Chondrocyte (in vitro differentiated cells): Measurements from ENCODE around the gene TBRG4. TPM values are rescaled to one million over a fixed set of nuclear protein-coding genes. Genes with fewer than 3 reads are reported as not detected.
A peak's percentile ranks its signal among the peaks of the same experiment; 100 is the strongest.
"Not testable (repeated sequence)": the region's sequence is repeated elsewhere in the genome, so short reads cannot be mapped to it uniquely, and the experiment has no call there.

Experiments used
- DNase-seq: peaks from one replicate; pipeline ENCODE4 v3.0.0; 2021; ENCODE audit warnings: mixed read lengths, low spot score
- H3K27ac Mint-ChIP-seq: one replicate; pipeline ENCODE4 v1.8.0; 2021; ENCODE audit warnings: mild to moderate bottlenecking, moderate library complexity, mixed read lengths; ENCODE audit not compliant: unreplicated experiment
- H3K27me3 Mint-ChIP-seq: 2 replicates; pipeline ENCODE4 v1.8.0; 2021; ENCODE audit warnings: low read depth, mixed read lengths
- H3K36me3 Mint-ChIP-seq: 2 replicates; pipeline ENCODE4 v1.8.0; 2021; ENCODE audit warnings: low read depth, mixed read lengths
- H3K4me1 Mint-ChIP-seq: 2 replicates; pipeline ENCODE4 v1.8.0; 2021; ENCODE audit warnings: low read depth, mild to moderate bottlenecking, mixed read lengths
- H3K4me3 Mint-ChIP-seq: one replicate; pipeline ENCODE4 v1.8.0; 2021; ENCODE audit warnings: mild to moderate bottlenecking, moderate library complexity, mixed read lengths; ENCODE audit not compliant: unreplicated experiment
- H3K9me3 Mint-ChIP-seq: 2 replicates; pipeline ENCODE4 v1.8.0; 2021; ENCODE audit warnings: low read depth, mixed read lengths
- total RNA-seq: library from RNA; stranded (reverse); gene quantifications from 3 replicates; pipeline ENCODE4 v1.2.1, GENCODE V29; 2021
- TF ChIP-seq, protein P1 (sequence below): fragments of 200-600 bp; sonication (generic); IDR thresholded peaks from 2 replicates; pipeline ENCODE4 v1.5.0; 2021; ENCODE audit warnings: antibody characterized with exemption, mild to moderate bottlenecking, moderate library complexity

The TBRG4 gene
- total RNA-seq, 1 donor from 2014 or later, result 39.5 TPM

- DNase-seq, result peak; percentile 74
- H3K27ac Mint-ChIP-seq, result no peak within 1 kb of the TSS
- H3K4me3 Mint-ChIP-seq, result no peak within 1 kb of the TSS
- peaks cover 5% of the 10 kb centered on the region for H3K36me3 Mint-ChIP-seq
- peaks cover 36% of the 10 kb centered on the region for H3K27me3 Mint-ChIP-seq
- TF ChIP-seq, protein P1, sequence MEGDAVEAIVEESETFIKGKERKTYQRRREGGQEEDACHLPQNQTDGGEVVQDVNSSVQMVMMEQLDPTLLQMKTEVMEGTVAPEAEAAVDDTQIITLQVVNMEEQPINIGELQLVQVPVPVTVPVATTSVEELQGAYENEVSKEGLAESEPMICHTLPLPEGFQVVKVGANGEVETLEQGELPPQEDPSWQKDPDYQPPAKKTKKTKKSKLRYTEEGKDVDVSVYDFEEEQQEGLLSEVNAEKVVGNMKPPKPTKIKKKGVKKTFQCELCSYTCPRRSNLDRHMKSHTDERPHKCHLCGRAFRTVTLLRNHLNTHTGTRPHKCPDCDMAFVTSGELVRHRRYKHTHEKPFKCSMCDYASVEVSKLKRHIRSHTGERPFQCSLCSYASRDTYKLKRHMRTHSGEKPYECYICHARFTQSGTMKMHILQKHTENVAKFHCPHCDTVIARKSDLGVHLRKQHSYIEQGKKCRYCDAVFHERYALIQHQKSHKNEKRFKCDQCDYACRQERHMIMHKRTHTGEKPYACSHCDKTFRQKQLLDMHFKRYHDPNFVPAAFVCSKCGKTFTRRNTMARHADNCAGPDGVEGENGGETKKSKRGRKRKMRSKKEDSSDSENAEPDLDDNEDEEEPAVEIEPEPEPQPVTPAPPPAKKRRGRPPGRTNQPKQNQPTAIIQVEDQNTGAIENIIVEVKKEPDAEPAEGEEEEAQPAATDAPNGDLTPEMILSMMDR, result no peak
- H3K9me3 Mint-ChIP-seq, result no peaks in the 10 kb centered on the region
- H3K4me1 Mint-ChIP-seq, result peaks cover 7% of the 10 kb centered on the region
Observed at GRCh38 chr7:45157653-45158401, 46.3 kb upstream of the TBRG4 start, which contains the start of gene RAMP3. Gene RAMP3, plus strand, starts transcription at chr7:45157791. Its CDS starts 38 bp downstream, at chr7:45157829.

DNA sequence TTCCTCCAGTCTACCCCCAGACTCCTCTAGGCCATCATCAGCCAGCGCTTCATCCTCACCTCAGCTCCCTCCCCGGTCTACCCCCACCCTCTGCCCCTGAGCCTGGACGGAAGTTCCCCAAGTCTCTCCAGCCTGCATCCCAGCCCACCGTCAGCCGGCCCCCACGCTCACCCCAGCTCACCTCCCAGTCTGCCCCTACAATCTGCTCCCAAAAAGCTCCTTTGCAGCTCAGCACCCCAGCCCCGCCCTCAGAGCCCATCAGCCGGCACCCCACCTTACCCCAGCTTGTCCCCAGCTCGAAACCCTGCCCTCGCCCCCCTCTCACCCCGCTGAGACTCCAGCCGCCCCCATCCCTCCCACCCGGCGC lies 45.8 kb upstream of the TBRG4 start:
- TF ChIP-seq, protein P1, result no peak
- Mint-ChIP-seq H3K27me3 (peaks cover 36% of the 10 kb centered on the region), H3K27ac (no peak overlapping the region), H3K9me3 (no peaks in the 10 kb centered on the region), H3K4me1 (peaks cover 7% of the 10 kb centered on the region), H3K36me3 (peaks cover 5% of the 10 kb centered on the region), H3K4me3 (no peak overlapping the region)
- DNase-seq, result no peak

- Mint-ChIP-seq H3K27ac (no peak overlapping the region), H3K9me3 (no peaks in the 10 kb centered on the region), H3K36me3 (peaks cover 5% of the 10 kb centered on the region), H3K27me3 (peaks cover 33% of the 10 kb centered on the region), H3K4me1 (peaks cover 7% of the 10 kb centered on the region), H3K4me3 (no peak overlapping the region)
- peak; percentile 59 for DNase-seq
- TF ChIP-seq, protein P1, result no peak
Observed at GRCh38 chr7:45156516-45157272, 45.2 kb upstream of the TBRG4 start.

DNA sequence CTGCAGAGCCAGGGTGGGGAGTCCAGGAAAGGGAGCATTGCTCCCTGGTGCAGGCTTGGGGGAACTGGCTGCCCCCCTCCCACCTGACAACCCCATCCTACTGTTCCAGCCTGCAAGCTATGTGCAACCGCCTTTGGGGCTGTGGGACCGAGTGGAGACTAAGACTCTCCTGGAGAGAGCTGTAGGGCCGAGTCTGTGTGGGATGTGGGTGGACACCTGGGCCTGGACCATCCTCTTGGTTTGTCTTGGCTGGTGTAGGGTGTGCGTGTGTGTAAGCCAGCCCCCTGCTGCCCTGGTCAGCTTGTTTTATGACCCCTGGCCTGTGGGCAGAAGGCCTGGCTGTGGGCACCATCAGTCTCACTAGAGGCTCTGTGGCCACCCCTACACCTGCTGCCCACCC lies 44.4 kb upstream of the TBRG4 start:
- no peak overlapping the region for H3K27ac Mint-ChIP-seq
- H3K9me3 Mint-ChIP-seq, result no peaks in the 10 kb centered on the region
- no peak overlapping the region for H3K4me3 Mint-ChIP-seq
- H3K36me3 Mint-ChIP-seq, result peaks cover 5% of the 10 kb centered on the region
- H3K4me1 Mint-ChIP-seq, result peaks cover 7% of the 10 kb centered on the region
- TF ChIP-seq, protein P1, result no peak
- peak; percentile 56 for DNase-seq
- H3K27me3 Mint-ChIP-seq, result peaks cover 25% of the 10 kb centered on the region

DNA sequence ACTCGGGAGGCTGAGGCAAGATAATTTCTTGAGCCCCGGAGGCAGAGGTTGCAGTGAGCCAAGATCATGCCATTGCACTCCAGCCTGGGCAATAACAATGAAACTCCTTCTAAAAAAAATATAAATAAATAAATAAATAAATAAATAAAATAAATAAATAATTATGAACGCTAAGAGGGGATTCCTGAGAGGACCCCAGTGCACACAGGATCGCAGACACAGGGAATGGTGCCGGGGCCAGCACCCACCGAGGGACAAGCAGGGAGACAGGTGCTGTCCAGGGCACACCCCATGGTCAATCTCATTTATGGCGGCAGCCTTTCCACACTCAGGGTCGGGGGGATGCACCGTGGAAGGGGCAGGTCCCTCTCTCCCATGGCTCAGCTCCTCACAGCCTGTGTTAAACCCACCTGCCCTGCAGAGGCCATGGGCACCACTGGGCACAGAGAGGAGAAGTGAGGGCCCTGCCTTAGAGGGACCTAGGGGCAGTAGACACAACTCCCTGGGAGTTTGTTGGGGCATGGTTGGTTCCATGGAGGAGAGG lies 43.9 kb upstream of the TBRG4 start:
- H3K4me3 Mint-ChIP-seq, result no peak overlapping the region
- TF ChIP-seq, protein P1, result no peak
- H3K4me1 Mint-ChIP-seq, result peaks cover 7% of the 10 kb centered on the region
- peaks cover 5% of the 10 kb centered on the region for H3K36me3 Mint-ChIP-seq
- DNase-seq, result peak; percentile 79
- no peaks in the 10 kb centered on the region for H3K9me3 Mint-ChIP-seq
- no peak overlapping the region for H3K27ac Mint-ChIP-seq
- H3K27me3 Mint-ChIP-seq, result peaks cover 28% of the 10 kb centered on the region

GRCh38 chr7:45153861-45154260 lies 42.4 kb upstream of the TBRG4 start:
- not testable (repeated sequence) for H3K27ac Mint-ChIP-seq, H3K4me3 Mint-ChIP-seq, H3K36me3 Mint-ChIP-seq, H3K4me1 Mint-ChIP-seq, H3K9me3 Mint-ChIP-seq
- peak; percentile 40 for DNase-seq
- H3K27me3 Mint-ChIP-seq, result peaks cover 24% of the 10 kb centered on the region
